Measurements from ENCODE around the gene CC2D2A.

DNA sequence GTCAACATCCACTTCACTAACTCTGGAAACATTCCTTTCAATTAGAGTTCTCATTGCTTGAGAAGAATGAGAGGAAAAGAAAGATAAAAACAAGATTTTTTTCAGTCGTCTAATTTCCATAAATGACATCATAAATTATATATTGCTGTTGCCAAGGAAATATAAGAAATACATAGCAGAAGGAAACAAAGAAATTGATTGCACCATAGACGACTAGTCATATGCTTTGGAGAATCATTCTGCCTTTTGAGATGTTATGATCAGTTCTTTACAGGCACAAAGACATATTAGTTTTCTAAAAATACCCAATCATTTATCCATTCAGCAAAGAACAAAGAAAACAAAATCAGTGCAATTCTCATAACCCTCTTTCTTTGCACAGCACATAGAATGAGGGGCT, 42.5 kb upstream of the CC2D2A start:
- TF ChIP-seq, protein P1, sequence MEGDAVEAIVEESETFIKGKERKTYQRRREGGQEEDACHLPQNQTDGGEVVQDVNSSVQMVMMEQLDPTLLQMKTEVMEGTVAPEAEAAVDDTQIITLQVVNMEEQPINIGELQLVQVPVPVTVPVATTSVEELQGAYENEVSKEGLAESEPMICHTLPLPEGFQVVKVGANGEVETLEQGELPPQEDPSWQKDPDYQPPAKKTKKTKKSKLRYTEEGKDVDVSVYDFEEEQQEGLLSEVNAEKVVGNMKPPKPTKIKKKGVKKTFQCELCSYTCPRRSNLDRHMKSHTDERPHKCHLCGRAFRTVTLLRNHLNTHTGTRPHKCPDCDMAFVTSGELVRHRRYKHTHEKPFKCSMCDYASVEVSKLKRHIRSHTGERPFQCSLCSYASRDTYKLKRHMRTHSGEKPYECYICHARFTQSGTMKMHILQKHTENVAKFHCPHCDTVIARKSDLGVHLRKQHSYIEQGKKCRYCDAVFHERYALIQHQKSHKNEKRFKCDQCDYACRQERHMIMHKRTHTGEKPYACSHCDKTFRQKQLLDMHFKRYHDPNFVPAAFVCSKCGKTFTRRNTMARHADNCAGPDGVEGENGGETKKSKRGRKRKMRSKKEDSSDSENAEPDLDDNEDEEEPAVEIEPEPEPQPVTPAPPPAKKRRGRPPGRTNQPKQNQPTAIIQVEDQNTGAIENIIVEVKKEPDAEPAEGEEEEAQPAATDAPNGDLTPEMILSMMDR (IDR thresholded peaks at IDR 0.05; ENCODE audit: insufficient read depth, low read length, poor library complexity, severe bottlenecking): no peak
- no peak for TF ChIP-seq EZH2phosphoT487 (conservative IDR thresholded peaks at IDR 0.05; ENCODE audit: low read length)
